ENCODE results near the gene KATNAL2.
A peak's percentile ranks its signal among the peaks of the same experiment; 100 is the strongest.

KATNAL2 gene, protein sequence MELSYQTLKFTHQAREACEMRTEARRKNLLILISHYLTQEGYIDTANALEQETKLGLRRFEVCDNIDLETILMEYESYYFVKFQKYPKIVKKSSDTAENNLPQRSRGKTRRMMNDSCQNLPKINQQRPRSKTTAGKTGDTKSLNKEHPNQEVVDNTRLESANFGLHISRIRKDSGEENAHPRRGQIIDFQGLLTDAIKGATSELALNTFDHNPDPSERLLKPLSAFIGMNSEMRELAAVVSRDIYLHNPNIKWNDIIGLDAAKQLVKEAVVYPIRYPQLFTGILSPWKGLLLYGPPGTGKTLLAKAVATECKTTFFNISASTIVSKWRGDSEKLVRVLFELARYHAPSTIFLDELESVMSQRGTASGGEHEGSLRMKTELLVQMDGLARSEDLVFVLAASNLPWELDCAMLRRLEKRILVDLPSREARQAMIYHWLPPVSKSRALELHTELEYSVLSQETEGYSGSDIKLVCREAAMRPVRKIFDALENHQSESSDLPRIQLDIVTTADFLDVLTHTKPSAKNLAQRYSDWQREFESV

DNA sequence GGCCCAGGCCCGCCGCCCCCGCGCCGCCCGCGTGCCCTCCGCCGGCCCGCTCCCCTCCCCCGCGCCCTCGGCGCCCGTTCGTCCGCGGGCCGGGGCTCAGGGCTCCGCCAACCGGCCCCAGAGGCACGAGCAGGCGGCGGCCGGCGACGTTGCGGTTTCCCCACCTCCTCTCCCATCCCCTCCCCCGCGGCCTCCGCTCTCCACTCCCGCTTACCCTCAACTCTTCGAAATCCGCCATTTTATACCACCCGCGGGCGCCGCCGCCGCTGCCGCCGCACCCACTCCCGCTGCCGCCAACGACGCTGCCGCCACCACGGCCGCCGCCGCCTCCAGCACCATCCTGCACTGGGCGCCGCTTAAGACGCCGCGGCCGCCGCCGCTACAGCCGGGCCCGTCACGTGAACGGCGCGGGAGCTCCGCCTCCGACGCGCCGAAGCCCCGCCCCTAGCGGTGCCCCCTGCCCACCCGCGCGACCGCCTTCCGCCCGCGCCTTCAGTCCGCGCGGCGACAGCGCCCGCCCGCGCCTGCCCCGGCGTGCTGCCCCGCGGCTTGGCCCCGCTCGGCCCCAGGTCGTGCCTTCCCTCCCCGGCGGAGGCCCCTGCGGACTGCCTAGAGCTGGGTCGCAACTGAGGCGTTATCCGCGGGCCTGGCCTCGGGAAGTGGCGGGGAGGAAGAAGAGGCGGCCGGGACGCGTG is at the start of gene KATNAL2, which contains the start of gene PIAS2:
KATNAL2 (plus strand) TSS at position 495 of the 695 bp plus-strand sequence. CDS start 29,271 bp downstream, outside the sequence.
PIAS2 (minus strand) TSS at position 400 of the 695 bp plus-strand sequence; CDS start at position 238, 162 bp downstream.
- DNase-seq, result peak; percentile 79 to 90 (median 84)

DNA sequence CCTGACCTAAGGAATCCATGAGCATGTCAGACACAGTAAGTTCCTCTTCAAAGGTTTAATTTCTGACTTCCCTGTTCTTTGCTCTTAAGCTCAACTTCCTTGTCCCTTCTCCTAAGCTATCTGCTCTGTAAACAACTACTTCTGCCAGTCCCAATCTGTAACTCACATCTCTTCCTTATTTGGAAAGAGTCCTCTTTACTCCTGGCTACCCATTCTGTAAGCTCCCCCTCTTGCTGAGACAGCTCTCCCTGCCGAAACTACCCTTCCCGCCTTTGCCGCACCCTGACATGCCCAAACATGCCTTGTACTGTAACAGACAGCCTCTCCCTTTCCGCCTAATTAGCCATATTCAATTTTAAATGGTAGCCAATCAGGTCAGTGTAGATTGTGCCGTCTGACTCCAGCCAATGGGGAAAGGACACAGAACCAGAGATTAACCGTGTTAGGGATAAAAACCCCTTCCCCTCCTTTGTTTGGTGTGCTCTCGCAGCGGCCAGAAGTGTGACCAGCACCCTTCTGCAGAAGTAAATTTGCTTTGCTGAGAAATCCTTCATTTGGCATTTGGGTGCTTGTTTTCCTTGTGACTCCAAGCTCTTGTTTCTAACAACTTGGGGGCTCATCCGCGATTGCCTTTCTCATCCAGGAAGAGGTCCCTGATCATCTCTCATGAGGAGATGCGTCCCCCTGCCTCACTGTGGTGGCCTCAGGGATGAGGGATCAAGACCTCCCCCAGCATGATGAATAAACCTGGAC is 49.1 kb upstream of the KATNAL2 start:
- DNase-seq, result peak in 2 of 3 donors; percentile 3 to 21

DNA sequence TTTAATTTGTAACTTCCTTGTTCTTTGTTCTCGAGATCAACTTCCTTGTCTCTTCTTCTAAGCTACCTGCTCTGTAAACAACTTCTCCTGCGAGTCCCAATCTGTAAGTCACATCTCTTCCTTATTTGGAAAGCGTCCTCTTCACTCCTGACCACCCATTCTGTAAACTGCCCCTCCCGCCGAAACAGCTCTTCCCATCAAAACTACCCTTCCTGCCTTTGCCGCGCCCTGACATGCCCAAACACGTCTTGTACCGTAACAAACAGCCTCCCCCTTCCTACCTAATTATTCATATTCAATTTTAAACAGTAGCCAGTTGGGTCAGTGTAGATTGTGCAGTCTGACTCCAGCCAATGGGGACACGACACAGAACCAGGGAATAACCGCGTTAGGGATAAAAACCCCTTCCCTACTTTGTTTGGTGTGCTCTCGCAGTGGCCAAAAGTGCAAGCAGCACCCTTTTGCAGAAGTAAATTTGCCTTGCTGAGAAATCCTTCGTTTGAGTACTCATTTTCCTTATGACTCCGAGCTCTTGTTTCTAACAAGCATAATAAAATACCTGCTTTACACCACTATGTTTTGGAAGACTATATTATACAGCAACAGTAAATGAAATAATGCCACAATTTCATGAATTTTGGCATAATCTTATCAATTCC is 39.9 kb upstream of the KATNAL2 start:
- no peak for DNase-seq

DNA sequence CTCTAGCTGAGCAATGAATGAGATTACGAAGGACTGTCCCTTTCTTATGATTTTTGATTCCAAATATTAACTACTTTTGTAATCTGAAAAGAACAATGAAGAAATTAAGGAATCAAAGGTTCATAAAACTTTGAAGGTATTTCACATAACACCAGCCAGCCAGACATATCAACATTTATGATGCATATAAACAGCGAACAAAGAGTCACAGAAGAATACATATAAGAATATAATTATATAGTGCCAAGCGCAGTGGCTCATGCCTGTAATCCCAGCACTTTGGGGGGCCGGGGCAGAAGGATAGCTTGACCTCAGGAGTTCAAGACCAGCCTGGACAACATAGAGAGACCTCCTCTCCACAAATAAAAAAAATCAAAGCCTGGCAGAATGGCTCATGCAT is 34.2 kb upstream of the KATNAL2 start:
- DNase-seq, result no peak

DNA sequence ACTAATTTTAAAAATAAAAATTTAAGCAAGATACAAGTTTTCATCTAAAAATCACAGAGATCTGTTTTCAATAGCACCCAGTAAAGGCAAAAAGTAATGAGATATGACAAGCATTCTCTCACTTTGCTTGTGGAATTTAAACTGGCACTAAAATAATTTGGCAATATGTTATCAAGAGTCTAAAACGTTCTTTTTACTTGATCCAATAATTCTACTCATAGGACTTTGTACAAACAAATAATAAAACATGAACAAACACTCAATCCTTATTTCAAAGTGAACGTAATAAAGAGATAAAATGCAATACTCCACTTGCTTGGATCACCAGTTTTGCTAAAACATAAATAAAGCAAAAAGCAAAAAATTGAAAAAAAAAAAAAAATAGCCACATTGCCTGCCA is 30.5 kb upstream of the KATNAL2 start:
- no peak for DNase-seq

DNA sequence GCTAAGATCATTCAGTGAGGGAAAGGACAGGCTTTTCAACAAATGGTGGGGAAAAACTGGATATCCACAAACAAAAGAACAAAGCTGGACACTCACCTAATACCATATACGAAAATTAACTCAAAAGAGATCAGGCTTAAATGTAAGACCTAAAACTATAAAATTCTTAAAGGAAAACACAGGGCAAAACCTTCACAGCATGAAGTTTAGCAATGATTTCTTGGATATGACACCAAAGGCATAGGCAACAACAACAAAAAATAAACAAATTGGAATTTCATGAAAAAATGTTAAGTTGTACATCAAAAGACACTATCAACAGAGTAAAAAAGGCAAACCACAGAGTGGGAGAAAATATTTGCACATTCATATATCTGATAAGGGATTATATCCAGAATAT is 28.4 kb upstream of the KATNAL2 start:
- no peak for DNase-seq

DNA sequence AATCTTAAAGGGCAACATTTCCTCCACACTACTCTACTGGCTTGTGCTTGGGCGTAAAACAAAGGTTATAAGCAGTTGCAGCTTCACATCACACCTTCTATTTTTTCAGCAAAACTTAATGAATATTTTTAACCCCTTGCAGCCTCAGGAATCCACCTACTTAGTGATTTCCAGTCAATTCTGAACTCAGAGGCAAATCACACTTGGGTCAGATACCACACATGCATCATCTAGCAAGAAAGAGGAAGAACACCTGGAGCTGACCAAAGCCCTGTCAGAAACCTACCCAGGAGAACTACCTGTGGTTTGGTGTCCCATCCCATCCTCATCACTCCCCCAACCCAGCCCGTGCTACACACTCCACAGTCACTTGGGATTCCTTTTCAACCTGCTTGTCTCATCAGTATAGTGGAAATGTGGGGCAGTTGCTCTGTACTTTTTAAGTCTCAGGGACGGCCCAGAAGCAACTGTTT is 25.6 kb upstream of the KATNAL2 start:
- DNase-seq, result no peak

DNA sequence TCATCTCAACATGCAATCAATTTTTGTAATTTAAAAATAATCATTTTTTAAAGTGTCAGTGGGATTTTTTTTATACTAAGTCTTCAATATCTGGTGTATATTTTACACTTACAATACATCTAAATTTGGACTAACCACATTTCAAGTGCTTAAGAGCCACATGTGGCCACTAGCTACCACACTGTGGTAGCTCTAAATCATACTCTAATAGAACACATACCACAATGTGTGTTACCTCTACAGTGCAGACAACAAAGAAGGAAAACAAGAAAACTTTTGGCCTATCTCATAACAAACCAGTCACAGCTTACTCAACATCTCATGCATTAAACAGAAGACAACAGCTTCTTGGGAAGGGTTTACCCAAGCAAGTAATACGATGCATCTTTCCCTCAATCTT is 24.6 kb upstream of the KATNAL2 start:
- no peak for DNase-seq

DNA sequence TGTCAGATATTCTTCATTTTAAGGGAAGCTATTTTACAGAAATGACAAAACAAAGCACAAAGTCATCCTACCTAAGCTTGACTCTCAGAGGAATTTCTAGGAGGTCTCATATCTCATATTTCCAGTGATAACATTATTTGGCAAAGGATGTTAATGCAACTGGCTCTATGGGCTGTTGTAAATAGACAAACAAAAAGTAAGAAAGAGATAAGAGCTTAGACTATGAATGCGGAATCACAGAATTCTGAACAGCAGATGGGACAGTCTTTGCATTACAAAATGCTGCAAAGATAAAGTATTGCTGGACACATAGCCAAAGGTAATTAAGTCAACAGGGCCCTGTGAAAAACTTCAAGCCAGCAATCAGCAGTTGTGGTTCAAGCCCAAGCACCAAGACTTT is 24.0 kb upstream of the KATNAL2 start:
- DNase-seq, result no peak

DNA sequence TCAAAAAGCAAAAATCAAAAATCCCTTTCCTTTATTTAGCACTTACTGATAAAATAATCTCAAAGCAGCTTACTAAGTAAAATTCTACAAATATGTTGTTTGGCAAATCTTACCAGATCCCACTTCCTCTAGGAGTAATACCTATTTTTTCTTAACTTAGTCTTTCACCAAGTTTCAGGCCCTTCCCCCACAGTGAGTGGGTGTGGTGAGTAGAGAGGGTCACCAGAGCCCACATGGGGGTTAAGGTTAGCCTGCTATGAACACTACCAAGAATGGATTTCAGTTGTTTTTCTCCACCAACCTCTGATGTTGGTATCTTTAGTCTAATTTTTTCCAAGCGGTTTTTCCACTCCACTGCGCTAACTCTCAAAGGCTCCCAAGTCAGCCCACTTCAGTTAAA is 23.3 kb upstream of the KATNAL2 start:
- DNase-seq, result no peak

DNA sequence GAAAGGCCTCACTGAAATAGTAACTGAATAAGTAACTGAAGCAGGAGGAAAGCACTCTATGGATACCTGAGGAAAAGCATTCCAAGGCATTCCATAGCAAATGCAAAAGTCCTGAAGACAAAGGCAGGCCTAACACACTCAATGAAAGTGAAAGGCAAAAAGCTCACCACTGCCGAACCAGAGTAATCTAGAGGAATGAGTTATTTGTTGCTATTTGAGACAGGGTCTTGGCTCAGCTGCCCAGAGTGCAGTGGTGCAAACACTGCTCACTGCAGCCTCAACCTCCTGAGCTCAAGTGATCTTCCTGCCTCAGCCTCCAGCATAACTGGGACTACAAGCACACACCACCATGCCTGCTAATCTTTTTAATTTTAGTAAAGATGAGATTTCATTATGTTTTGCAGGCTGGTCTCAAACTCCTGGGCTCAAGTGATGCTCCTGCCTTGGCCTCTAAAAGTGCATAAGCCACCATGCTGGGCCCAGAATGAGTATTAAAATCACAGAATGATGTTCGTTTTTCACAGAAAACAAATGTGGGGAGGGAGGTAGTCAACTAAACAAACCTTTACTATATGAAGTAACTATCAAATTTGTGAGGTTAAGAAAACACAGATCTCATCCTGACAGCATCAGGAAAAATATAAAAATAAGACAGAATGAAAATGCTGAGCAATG is 18.0 kb upstream of the KATNAL2 start:
- DNase-seq, result no peak

DNA sequence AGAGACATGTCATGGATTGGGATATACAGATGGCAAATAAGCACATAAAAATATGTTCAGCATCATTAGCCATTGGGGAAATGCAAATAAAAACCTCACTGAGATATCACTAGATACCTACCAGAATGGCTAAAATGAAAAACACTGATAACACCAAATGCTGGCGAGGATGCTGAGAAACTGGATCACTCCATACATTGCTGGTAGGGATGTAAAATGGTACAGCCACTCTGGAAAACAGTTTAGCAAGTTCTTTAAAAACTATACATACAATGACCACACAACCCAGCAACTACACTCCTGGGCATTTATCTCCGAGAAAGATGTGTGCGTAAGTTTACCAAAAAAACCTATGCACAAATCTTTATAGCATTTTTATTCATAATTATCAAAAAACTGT is 14.0 kb upstream of the KATNAL2 start:
- DNase-seq, result no peak

DNA sequence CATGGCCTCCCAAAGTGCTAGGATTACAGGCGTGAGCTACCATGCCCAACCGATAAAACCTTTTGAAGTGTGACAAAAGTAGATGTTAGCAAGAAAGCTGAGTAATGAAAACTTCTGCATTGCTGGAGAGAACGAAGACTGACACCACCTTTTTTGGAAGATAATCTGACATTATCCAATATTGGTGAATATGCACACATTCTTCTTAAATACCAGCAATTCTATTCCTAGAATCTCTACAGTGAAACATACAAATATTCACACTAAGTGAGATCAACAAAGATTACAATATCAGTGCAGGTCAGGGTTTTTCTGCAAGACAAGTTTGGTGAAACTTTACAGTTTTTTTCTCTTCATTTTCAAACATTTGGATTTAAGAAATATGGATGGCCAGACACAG is 7.9 kb upstream of the KATNAL2 start:
- no peak for DNase-seq

DNA sequence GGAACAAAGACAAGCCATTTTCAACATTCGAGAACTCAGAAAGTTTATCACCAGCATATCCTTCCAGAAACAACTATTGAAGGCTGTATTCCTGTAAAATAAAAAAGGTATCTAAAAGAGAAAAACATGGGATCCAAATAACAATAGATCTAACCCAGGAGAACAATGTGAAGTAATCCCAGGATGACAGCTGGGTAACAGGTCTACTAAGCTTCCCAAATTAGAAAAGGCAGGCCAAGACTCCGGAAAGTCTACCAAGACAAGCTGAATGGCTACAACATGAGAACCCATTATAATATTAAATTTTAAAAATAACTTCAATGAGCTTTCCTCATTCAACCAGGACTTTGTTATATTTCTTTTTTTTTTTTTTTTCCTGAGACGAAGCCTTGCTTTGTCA is 6.5 kb upstream of the KATNAL2 start:
- no peak for DNase-seq

DNA sequence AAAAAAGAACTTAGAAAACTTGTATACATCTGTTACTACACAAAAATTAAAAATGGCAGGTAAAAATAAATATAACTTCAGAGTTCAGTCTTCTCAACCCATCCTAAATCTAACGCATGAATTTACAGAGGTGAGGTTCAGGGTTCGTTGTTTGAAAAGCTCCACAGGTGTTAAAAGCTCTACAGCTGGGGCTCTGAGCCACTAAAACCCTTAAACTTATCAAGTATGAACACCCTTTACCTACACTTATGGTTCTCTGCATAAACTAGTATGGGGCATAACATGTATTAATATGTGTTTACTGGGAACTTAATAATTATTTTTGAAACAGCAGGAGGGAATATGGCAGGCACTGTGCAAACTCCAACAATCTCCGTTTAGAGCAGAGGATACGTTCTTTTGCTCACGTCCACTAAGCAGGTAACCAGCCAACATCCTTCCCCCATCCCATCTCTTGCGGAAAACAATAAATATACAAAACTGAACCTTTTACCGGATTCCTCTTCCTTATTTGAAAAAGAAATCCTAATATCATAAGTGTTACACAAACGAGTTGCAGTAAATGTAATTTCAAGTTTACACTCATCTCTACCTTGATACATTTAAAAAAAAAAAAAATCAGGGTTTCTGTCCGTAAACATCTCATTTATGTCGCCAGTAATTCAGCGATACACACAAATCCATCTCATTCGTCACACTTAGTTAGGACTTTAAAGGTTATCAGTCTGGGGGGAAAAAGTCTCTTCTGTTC is 1.4 kb upstream of the KATNAL2 start:
- no peak for DNase-seq

DNA sequence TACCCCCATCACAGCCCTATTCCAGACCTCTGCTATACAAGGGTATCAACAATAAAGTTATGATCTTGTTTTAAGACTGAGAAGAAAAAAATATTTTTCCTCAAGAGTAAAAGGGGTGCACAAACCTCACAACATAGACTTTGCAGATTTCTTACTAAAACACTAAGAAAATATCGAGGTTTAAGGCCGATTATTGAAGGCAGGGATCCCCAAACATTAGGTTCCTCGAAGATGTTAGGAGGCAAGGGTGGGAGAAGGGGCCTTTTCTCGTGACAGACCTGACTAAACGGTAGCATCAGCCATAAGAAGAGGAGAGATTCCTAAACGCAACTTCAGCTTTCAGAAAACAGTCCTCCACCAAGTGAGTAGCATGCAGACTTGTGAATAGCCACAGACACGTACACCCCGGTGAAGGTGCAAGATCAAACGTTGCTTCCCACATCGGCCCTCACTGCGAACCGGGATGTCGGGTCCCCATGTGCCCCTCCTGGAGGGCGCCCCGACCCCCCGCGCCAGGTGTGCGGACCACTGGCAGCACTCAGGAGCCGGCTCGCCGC is 773 bp upstream of the KATNAL2 start:
- no peak for DNase-seq

DNA sequence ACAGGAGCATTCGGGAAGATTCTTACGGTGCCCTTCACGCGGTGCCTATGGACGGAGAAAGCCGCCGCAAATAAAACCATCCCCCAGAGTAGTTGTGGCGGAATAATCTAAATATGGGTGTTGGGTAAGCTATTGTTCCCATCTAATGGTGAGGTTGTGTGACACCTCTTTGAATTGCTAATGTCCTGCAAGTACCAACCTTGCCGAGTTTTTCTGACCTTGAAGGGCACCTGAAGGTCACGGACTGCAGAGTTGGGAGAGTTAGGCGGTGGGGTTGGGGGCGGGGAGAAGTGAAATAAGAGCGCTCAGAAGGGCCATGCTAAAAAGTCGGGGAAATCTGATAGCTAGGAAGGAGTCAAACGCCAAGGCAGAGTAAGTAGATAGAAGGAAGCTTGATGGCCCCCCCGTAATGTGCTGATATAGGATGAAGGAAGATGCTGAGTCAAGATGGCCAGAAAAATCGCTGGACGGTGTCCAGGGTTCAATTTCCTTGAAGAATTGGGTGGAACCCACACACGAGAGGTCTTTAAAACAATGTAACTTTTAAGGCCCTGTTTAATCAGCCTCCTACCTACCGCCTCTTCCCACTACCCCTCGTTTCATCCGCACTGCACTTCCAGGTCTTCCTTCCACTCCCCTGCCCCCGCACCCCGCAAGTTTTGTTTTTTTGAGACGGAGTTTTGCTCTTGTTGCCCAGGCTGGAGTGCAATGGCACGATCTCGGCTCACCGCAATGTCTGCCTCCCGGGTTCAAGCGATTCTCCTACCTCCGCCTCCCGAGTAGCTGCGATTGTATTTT is 600 bp downstream of the KATNAL2 start:
- peak in 1 of 3 donors; percentile 22 for DNase-seq

DNA sequence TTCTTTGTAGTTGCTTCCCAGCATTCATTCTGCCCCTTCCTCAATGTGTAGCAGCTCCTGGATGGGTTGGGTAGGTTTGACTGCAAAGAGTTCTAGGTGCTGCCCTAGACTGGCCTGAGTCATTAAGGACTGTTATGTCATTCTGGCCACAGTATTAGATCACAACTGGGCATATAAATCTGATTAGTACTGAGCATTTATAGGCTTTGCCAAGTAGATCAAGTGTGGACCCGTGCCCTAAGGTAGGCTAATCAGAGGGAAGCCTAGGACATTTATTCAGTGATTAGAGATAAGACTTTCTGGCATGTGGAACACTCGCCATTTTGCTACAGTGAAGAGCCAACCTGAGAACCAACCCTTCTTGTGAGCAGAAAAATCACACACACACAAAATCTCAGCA is 2.7 kb downstream of the KATNAL2 start:
- DNase-seq, result no peak

DNA sequence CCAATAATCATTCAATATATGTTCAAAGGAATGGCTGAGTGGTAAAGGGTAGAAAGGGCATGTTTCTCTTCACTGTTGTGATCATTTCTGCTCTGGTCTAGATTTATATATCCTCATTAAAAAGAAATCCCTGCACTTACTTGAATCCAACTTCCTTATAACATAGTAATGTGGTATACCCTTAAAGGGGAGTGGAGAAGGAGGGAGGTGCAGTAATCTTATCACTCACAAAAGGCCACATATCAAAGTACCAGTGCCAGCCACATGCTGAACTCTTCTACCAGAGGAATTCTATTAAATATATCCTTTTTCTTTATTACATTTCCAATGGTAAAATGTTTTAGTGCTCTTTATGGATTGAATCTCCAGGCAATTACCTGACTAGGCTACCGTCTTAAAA is 3.3 kb downstream of the KATNAL2 start:
- no peak for DNase-seq

All from suppressor macrophage treated with lipopolysaccharide for 1 hour (primary cell).